Measurements from ENCODE around the gene WWTR1. TPM values are rescaled to one million over a fixed set of nuclear protein-coding genes. Genes with fewer than 3 reads are reported as not detected.

WWTR1 gene
- total RNA-seq, 1 experiment from 2014 or later: 73.5 TPM

- Histone ChIP-seq H3K36me3 (ENCODE audit: low read depth) (no peaks in the 10 kb centered on the region), H3K4me2 (no peak overlapping the region), H3K79me2 (ENCODE audit: low read depth) (no peaks in the 10 kb centered on the region), H3K4me3 (no peak overlapping the region), H3K9me3 (ENCODE audit: insufficient read depth, low read depth) (no peaks in the 10 kb centered on the region), H4K20me1 (ENCODE audit: insufficient read depth) (no peaks in the 10 kb centered on the region), H3K27me3 (ENCODE audit: insufficient read depth, low read depth) (no peaks in the 10 kb centered on the region), H3K27ac (peak overlapping the region; percentile 28; the same call in 1 of the 2 replicates), H3K4me1 (replicated peaks; ENCODE audit: insufficient read depth) (peaks cover 12% of the 10 kb centered on the region; the same call in 1 of the 2 replicates), H3F3A (ENCODE audit: insufficient read depth, low read depth) (peaks cover 27% of the 10 kb centered on the region; the same call in 1 of the 2 replicates), H2AFZ (no peak overlapping the region), H3K9me2 (ENCODE audit: insufficient read depth) (no peaks in the 10 kb centered on the region)
- ChIA-PET CTCF (interaction anchor here (0.5 to 0.7 kb wide), 2 partner anchors 31 to 225 kb away, joined by 3 to 4 read pairs; no protein-coding TSS in a partner anchor), POLR2A (ENCODE audit: unreplicated experiment) (no interaction called here)
- DNase-seq: peak in 1 of 2 experiments; percentile 72
- intact Hi-C loops (cut with micrococcal nuclease; ENCODE audit: unreplicated experiment): loop anchor here (5.0 to 10.0 kb wide), 6 partner anchors 241 to 706 kb away; partner anchors contain the start of gene COMMD2
- no TSS peak for BruUV-seq (replicated peaks)
- no peak for TF ChIP-seq EZH2 (IDR thresholded peaks at IDR 0.05; ENCODE audit: low read depth)
- TF ChIP-seq CTCF (conservative IDR thresholded peaks at IDR 0.05): no peak
Observed at GRCh38 chr3:149511040-149511626, 146.7 kb downstream of the WWTR1 start.

GRCh38 chr3:149510480-149510879 lies 147.3 kb downstream of the WWTR1 start:
- ChIA-PET CTCF (interaction anchor here (0.6 to 0.7 kb wide), 2 partner anchors 31 to 51 kb away, joined by 3 read pairs; no protein-coding TSS in a partner anchor), POLR2A (ENCODE audit: unreplicated experiment) (interaction anchor here (0.6 kb wide), 1 partner anchor 62 kb away, joined by 5 read pairs; no protein-coding TSS in a partner anchor)
- Histone ChIP-seq H3K9me2 (ENCODE audit: insufficient read depth) (no peaks in the 10 kb centered on the region), H3K4me3 (no peak overlapping the region), H3K79me2 (ENCODE audit: low read depth) (no peaks in the 10 kb centered on the region), H4K20me1 (ENCODE audit: insufficient read depth) (no peaks in the 10 kb centered on the region), H3K27ac (peak overlapping the region; percentile 28; the same call in 1 of the 2 replicates), H3K36me3 (ENCODE audit: low read depth) (no peaks in the 10 kb centered on the region), H3K4me2 (no peak overlapping the region), H3K9me3 (ENCODE audit: insufficient read depth, low read depth) (no peaks in the 10 kb centered on the region), H3F3A (ENCODE audit: insufficient read depth, low read depth) (peaks cover 26% of the 10 kb centered on the region; the same call in 1 of the 2 replicates), H2AFZ (no peak overlapping the region), H3K27me3 (ENCODE audit: insufficient read depth, low read depth) (no peaks in the 10 kb centered on the region), H3K4me1 (replicated peaks; ENCODE audit: insufficient read depth) (peaks cover 12% of the 10 kb centered on the region; the same call in 1 of the 2 replicates)
- no peak for DNase-seq
- BruUV-seq (replicated peaks): no TSS peak
- TF ChIP-seq EZH2 (IDR thresholded peaks at IDR 0.05; ENCODE audit: low read depth) (no peak), CTCF (conservative IDR thresholded peaks at IDR 0.05) (no peak)
- intact Hi-C loops (cut with micrococcal nuclease; ENCODE audit: unreplicated experiment): loop anchor here (5.0 to 10.0 kb wide), 6 partner anchors 242 to 707 kb away; partner anchors contain the start of gene COMMD2

- BruUV-seq (replicated peaks): no TSS peak
- H3K9me3 ChIP-seq (ENCODE audit: insufficient read depth, low read depth): no peaks in the 10 kb centered on the region
- ChIA-PET CTCF (interaction anchor here (0.5 kb wide), 1 partner anchor 554 kb away, joined by 5 read pairs; no protein-coding TSS in a partner anchor), POLR2A (ENCODE audit: unreplicated experiment) (no interaction called here)
- H3K27me3 ChIP-seq (ENCODE audit: insufficient read depth, low read depth): no peaks in the 10 kb centered on the region
- H3K9me2 ChIP-seq (ENCODE audit: insufficient read depth): no peaks in the 10 kb centered on the region
- intact Hi-C loops (cut with micrococcal nuclease; ENCODE audit: unreplicated experiment): loop anchor here (5.0 kb wide), 2 partner anchors 387 to 552 kb away; no protein-coding TSS in a partner anchor
- peaks cover 12% of the 10 kb centered on the region; the same call in 1 of the 2 replicates for H3K4me1 ChIP-seq (replicated peaks; ENCODE audit: insufficient read depth)
- no peaks in the 10 kb centered on the region for H3K79me2 ChIP-seq (ENCODE audit: low read depth)
- no peak for DNase-seq
- no peak overlapping the region for H3K4me3 ChIP-seq
- no peak overlapping the region for H3K4me2 ChIP-seq
- no peaks in the 10 kb centered on the region for H4K20me1 ChIP-seq (ENCODE audit: insufficient read depth)
- TF ChIP-seq CTCF (conservative IDR thresholded peaks at IDR 0.05): no peak
- TF ChIP-seq EZH2 (IDR thresholded peaks at IDR 0.05; ENCODE audit: low read depth): no peak
- H3K36me3 ChIP-seq (ENCODE audit: low read depth): no peaks in the 10 kb centered on the region
- no peak overlapping the region for H3K27ac ChIP-seq
- no peak overlapping the region for H2AFZ ChIP-seq
- peaks cover 21% of the 10 kb centered on the region; the same call in 1 of the 2 replicates for H3F3A ChIP-seq (ENCODE audit: insufficient read depth, low read depth)
Observed at GRCh38 chr3:149509526-149509925, 148.3 kb downstream of the WWTR1 start.
